ENCODE data around the gene IL1RAP. TPM values are rescaled to one million over a fixed set of nuclear protein-coding genes. Genes with fewer than 3 reads are reported as not detected.

Gene IL1RAP
- total and polyA plus RNA-seq, 9 of the 15 experiments (the other 6 are each of a cell fraction or from before 2014, with no cell fraction given): 0.23 to 1.8 (median 0.88) TPM

DNA sequence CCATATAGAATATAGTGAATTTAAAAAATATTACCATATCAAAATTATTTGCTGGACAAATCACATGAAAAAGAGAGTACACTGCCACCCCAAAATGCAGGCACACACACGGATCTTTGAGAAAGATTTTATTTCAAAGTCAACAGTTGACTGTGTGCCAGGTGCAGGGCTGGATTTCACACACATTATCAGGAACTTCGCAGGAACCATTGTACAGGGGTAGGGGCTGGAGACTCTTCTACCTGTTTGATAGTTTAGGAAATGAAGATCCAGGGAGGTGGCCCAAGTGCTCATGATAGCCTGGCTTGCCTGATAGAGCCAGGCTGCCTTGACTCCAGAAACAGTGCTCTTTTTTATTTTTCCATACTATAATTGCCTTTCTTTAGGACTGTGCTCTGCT lies 54.2 kb downstream of the IL1RAP start:
- Histone ChIP-seq H3K9me1 (ENCODE audit: control insufficient read depth, insufficient read depth, low read length) (no peaks in the 10 kb centered on the region), H3K4me2 (ENCODE audit: insufficient read depth, low read length) (no peak overlapping the region), H3K36me3 (ENCODE audit: control insufficient read depth, insufficient read depth, low read length) (no peaks in the 10 kb centered on the region), H3K79me2 (ENCODE audit: control insufficient read depth, insufficient read depth, low read length) (no peaks in the 10 kb centered on the region), H2AFZ (ENCODE audit: low read depth, low read length) (no peak overlapping the region), H4K20me1 (replicated peaks; ENCODE audit: control insufficient read depth, insufficient read depth, low read length) (no peaks in the 10 kb centered on the region), H3K27me3 (ENCODE audit: control insufficient read depth in 2 of 2, insufficient read depth in 2 of 2, low read length in 2 of 2) (no peaks in the 10 kb centered on the region), H3K27ac (ENCODE audit: extremely low read depth, low read depth, low read length) (no peak overlapping the region), H3K9me3 (replicated peaks; ENCODE audit: control insufficient read depth, insufficient read depth, low read depth, low read length) (no peaks in the 10 kb centered on the region), H3K9ac (ENCODE audit: insufficient read depth in 1 of 2, low read depth in 2 of 2, low read length in 2 of 2) (no peak overlapping the region), H3K4me3 (no peak overlapping the region), H3K4me1 (replicated peaks in 1 of 2; ENCODE audit: control insufficient read depth in 2 of 2, insufficient read depth in 2 of 2, low read length in 2 of 2) (no peaks in the 10 kb centered on the region)
- BruUV-seq (replicated peaks): no TSS peak
- DNase-seq (ENCODE audit: extremely low read depth in 1 of 4, low spot score in 3 of 4) (no peak), FAIRE-seq (no peak), ATAC-seq (no peak)
- intact Hi-C loops (cut with micrococcal nuclease): no loop called here
- in situ Hi-C loops (cut with MboI): no loop called here
- ChIA-PET CTCF (ENCODE audit: low intra/inter-chr PET ratio) (no interaction called here), POLR2A (no interaction called here)
- no peak for TF ChIP-seq XRCC5 (IDR thresholded peaks at IDR 0.05; ENCODE audit: low read depth, low read length)
- no peak for TF ChIP-seq RBM17 (IDR thresholded peaks at IDR 0.05; ENCODE audit: borderline replicate concordance, low read depth, low read length)
- no peak for TF ChIP-seq PYGO2 (tag; IDR thresholded peaks at IDR 0.05)
- no peak for TF ChIP-seq FOXM1 (IDR thresholded peaks at IDR 0.05; ENCODE audit: low read depth)
- no peak for TF ChIP-seq FOXM1 (CRISPR knock-in tag; IDR thresholded peaks at IDR 0.05; ENCODE audit: low read depth)
- TF ChIP-seq, protein P1, sequence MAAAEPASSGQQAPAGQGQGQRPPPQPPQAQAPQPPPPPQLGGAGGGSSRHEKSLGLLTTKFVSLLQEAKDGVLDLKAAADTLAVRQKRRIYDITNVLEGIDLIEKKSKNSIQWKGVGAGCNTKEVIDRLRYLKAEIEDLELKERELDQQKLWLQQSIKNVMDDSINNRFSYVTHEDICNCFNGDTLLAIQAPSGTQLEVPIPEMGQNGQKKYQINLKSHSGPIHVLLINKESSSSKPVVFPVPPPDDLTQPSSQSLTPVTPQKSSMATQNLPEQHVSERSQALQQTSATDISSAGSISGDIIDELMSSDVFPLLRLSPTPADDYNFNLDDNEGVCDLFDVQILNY (CRISPR knock-in tag; IDR thresholded peaks at IDR 0.05): no peak
- no peak for TF ChIP-seq TAF9B (IDR thresholded peaks at IDR 0.05; ENCODE audit: partially characterized antibody)
- TF ChIP-seq SMARCC2 (IDR thresholded peaks at IDR 0.05; ENCODE audit: low read depth): no peak
- 0% methylated on average over 2 of the region's 2 CpGs for WGBS (ENCODE audit: insufficient coverage, low coverage, missing lambda C conversion rate)
